HepG2 (cell line): ENCODE data around the gene MPIG6B. TPM values are rescaled to one million over a fixed set of nuclear protein-coding genes. Genes with fewer than 3 reads are reported as not detected.

Experiments used
- AHDC1 ChIP-seq: sonication (generic); formaldehyde crosslinking; IDR thresholded peaks from 2 replicates; pipeline ENCODE4 v1.5.1; 2020; ENCODE audit warnings: mild to moderate bottlenecking, missing genetic modification reagents, borderline replicate concordance
- ATRX ChIP-seq: sonication (generic); formaldehyde crosslinking; IDR thresholded peaks from 2 replicates; pipeline ENCODE4 v1.4.0; 2020; ENCODE audit warnings: missing genetic modification reagents, borderline replicate concordance
- CEBPB ChIP-seq: IDR thresholded peaks from 2 replicates; pipeline ENCODE4 v1.6.1; 2011; ENCODE audit warnings: low read depth, low read length, improper control_type of control experiment, borderline replicate concordance
- ELF3 ChIP-seq: IDR thresholded peaks from 2 replicates; pipeline ENCODE4 v1.6.1; 2016; ENCODE audit warnings: missing genetic modification reagents, missing compliant biosample characterization
- IRX3 ChIP-seq: sonication (generic); formaldehyde crosslinking; IDR thresholded peaks from 2 replicates; pipeline ENCODE4 v1.8.1; 2023; ENCODE audit warnings: mild to moderate bottlenecking, low read depth, missing genetic modification reagents, borderline replicate concordance
- JUN ChIP-seq: sonication (generic); formaldehyde crosslinking; IDR thresholded peaks from 2 replicates; pipeline ENCODE4 v1.4.0; 2020; ENCODE audit warnings: mild to moderate bottlenecking, missing genetic modification reagents
- MED1 ChIP-seq: sonication (generic); formaldehyde crosslinking; IDR thresholded peaks from 2 replicates; pipeline ENCODE4 v1.4.0; 2020; ENCODE audit warnings: missing genetic modification reagents
- MEIS1 ChIP-seq: sonication (generic); formaldehyde crosslinking; IDR thresholded peaks from 2 replicates; pipeline ENCODE4 v1.9.0; 2021; ENCODE audit warnings: mild to moderate bottlenecking, missing genetic modification reagents, moderate library complexity, borderline replicate concordance
- NFE2L2 ChIP-seq: fragments of 150-350 bp; IDR thresholded peaks from 2 replicates; pipeline ENCODE4 v1.6.1; 2014; ENCODE audit warnings: low read length
- PCBP2 ChIP-seq: fragments of 200-400 bp; formaldehyde crosslinking; optimal IDR thresholded peaks from 2 replicates; pipeline ENCODE3; 2018; ENCODE audit warnings: low read length, low read depth; ENCODE audit not compliant: poor library complexity, severe bottlenecking
- RARG ChIP-seq: sonication (generic); formaldehyde crosslinking; IDR thresholded peaks from 2 replicates; pipeline ENCODE4 v1.4.0; 2020; ENCODE audit warnings: low read depth, mild to moderate bottlenecking, missing genetic modification reagents
- SRY ChIP-seq: sonication (generic); formaldehyde crosslinking; IDR thresholded peaks from 2 replicates; pipeline ENCODE4 v1.8.0; 2022; ENCODE audit warnings: mild to moderate bottlenecking, missing genetic modification reagents
- ZBTB38 ChIP-seq: sonication (generic); formaldehyde crosslinking; IDR thresholded peaks from 2 replicates; pipeline ENCODE4 v1.5.1; 2020; ENCODE audit warnings: mild to moderate bottlenecking, missing genetic modification reagents
- ZFP82 ChIP-seq: sonication (generic); formaldehyde crosslinking; IDR thresholded peaks from 2 replicates; pipeline ENCODE4 v1.5.1; 2020; ENCODE audit warnings: mild to moderate bottlenecking, missing genetic modification reagents, borderline replicate concordance
- ZNF160 ChIP-seq: sonication (generic); formaldehyde crosslinking; IDR thresholded peaks from 2 replicates; pipeline ENCODE4 v1.8.0; 2022; ENCODE audit warnings: mild to moderate bottlenecking, inconsistent platforms, missing genetic modification reagents
- ZNF205 ChIP-seq: IDR thresholded peaks from 2 replicates; pipeline ENCODE4 v1.6.1; 2018; ENCODE audit warnings: missing biosample characterization, missing genetic modification reagents
- ZNF496 ChIP-seq: sonication (generic); formaldehyde crosslinking; IDR thresholded peaks from 2 replicates; pipeline ENCODE4 v1.8.1; 2023; ENCODE audit warnings: mild to moderate bottlenecking, moderate library complexity, missing genetic modification reagents; ENCODE audit not compliant: insufficient replicate concordance
- ZNF589 ChIP-seq: sonication (generic); formaldehyde crosslinking; conservative IDR thresholded peaks from 2 replicates; pipeline ENCODE4 v1.8.0; 2022; ENCODE audit warnings: mild to moderate bottlenecking, moderate library complexity, missing genetic modification reagents
- ZZZ3 ChIP-seq: sonication (generic); formaldehyde crosslinking; IDR thresholded peaks from 2 replicates; pipeline ENCODE4 v1.4.0; 2020; ENCODE audit warnings: missing genetic modification reagents, mild to moderate bottlenecking, borderline replicate concordance
- polyA plus RNA-seq, 8 experiments: library from polyadenylated mRNA; depleted of rRNA in 3 of 8; stranded (reverse) in 7 of 8; unstranded in 1 of 8; fragments of >200 nt; fragmentation: Illumina TruSeq in 4 of 8; extraction: Trizol in 4 of 8; gene quantifications; 2 replicates each; pipeline versions ENCODE4 v1.2.1 to v1.2.3, GENCODE V29; 2011 to 2016; ENCODE audit warnings: low read depth in 4 of 8, missing spikeins in 1 of 8, mixed read lengths in 1 of 8; ENCODE audit not compliant: insufficient read depth in 1 of 8
- total RNA-seq, 5 experiments: library from RNA; depleted of rRNA; stranded (reverse); fragments of >200 nt; fragmentation: Illumina TruSeq; extraction: Trizol; gene quantifications; 2 replicates each; pipeline ENCODE4 v1.2.3, GENCODE V29; 2016; ENCODE audit warnings: low read depth in 1 of 5
- TF ChIP-seq, protein P1 (sequence below): sonication (generic); formaldehyde crosslinking; IDR thresholded peaks from 2 replicates; pipeline ENCODE4 v1.8.1; 2023; ENCODE audit warnings: missing genetic modification reagents, inconsistent platforms, borderline replicate concordance
- TF ChIP-seq, protein P2 (sequence below): conservative IDR thresholded peaks from 2 replicates; pipeline ENCODE4 v1.6.1; 2018; ENCODE audit warnings: missing genetic modification reagents

MPIG6B gene
- total and polyA plus RNA-seq, 2 of the 13 experiments (the other 11 are each of a cell fraction or from before 2014, with no cell fraction given), result not detected

DNA sequence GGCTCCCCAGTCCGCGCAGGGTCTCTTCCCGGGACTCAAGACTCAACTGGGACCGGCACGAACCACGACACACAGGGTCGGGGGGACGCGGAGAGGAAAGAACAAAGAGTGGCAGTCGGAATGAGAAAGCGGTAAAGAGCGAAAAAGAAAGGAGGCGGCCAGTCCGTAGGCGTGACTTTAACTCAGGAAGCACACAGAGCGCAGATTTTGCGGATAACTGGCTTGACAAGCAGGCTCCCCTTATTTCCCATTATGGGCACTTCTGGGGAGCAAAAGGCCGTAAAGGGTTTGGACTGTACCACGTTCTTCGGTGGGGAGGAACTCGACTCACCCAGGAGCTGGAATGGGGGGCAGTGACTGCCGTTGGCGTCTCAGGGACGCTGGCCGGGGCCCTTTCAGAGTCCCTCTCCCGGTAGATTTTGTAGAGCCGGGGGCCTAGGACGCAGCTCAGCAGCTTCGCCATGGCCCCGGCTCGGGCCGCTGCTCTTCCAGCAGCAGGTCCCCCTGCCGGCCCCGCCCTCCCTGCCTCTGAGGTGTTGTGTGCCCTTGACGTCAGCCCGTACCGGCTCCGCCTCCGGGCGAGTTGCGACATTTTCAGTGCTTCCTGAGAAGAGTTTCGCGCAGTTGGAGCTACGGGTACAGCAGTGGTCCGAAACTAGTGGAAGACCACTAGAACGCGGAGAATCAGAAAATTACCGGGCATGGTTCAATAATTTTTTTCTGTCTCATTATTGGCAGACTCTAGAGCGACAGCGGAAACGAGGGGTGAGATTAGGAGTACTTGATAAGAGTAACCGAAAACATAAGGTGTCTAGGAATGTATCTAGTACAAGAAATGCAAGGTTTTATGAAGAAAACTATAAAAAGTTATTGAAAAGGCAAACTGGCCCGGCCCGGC lies 20.1 kb upstream of the MPIG6B start, which contains the start of gene ABHD16A (continued):
- TF ChIP-seq RARG (CRISPR knock-in tag) (no peak), ZNF160 (CRISPR knock-in tag) (no peak), IRX3 (CRISPR knock-in tag) (peak; percentile 74; the same call in 1 of the 2 replicates), SRY (CRISPR knock-in tag) (no peak; the same call in 1 of the 2 replicates), CEBPB (peak; percentile 100), AHDC1 (CRISPR knock-in tag) (peak; percentile 34; the same call in 1 of the 2 replicates), ZNF205 (CRISPR knock-in tag) (peak; percentile 62; the same call in 1 of the 2 replicates), ZFP82 (no peak; the same call in 1 of the 2 replicates), ATRX (CRISPR knock-in tag) (no peak), ZBTB38 (peak; percentile 20; the same call in 1 of the 2 replicates), MED1 (CRISPR knock-in tag) (peak; percentile 82), ELF3 (CRISPR knock-in tag) (peak; percentile 85), ZZZ3 (CRISPR knock-in tag) (no peak), ZNF589 (CRISPR knock-in tag) (0 out of 2 replicates have a peak, but pooled peaks have one; percentile 23), ZNF496 (CRISPR knock-in tag) (no peak), MEIS1 (CRISPR knock-in tag) (no peak), NFE2L2 (no peak), PCBP2 (no peak), JUN (CRISPR knock-in tag) (no peak; the same call in 1 of the 2 replicates)
- TF ChIP-seq, protein P1, sequence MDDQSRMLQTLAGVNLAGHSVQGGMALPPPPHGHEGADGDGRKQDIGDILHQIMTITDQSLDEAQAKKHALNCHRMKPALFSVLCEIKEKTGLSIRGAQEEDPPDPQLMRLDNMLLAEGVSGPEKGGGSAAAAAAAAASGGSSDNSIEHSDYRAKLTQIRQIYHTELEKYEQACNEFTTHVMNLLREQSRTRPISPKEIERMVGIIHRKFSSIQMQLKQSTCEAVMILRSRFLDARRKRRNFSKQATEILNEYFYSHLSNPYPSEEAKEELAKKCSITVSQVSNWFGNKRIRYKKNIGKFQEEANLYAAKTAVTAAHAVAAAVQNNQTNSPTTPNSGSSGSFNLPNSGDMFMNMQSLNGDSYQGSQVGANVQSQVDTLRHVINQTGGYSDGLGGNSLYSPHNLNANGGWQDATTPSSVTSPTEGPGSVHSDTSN, result no peak; the same call in 1 of the 2 replicates
- TF ChIP-seq, protein P2, sequence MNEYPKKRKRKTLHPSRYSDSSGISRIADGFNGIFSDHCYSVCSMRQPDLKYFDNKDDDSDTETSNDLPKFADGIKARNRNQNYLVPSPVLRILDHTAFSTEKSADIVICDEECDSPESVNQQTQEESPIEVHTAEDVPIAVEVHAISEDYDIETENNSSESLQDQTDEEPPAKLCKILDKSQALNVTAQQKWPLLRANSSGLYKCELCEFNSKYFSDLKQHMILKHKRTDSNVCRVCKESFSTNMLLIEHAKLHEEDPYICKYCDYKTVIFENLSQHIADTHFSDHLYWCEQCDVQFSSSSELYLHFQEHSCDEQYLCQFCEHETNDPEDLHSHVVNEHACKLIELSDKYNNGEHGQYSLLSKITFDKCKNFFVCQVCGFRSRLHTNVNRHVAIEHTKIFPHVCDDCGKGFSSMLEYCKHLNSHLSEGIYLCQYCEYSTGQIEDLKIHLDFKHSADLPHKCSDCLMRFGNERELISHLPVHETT (CRISPR knock-in tag), result peak; percentile 80; the same call in 1 of the 2 replicates
